Inflammatory macrophage (primary cell): ENCODE measurements around the gene UPP1.
A peak's percentile ranks its signal among the peaks of the same experiment; 100 is the strongest.
"Not testable (repeated sequence)": the region's sequence is repeated elsewhere in the genome, so short reads cannot be mapped to it uniquely, and the experiment has no call there.

Source experiments
- DNase-seq, 2 donors: peaks; one replicate each; pipeline ENCODE4 v3.0.0-alpha.2; 2020 to 2022

UPP1 gene

DNA sequence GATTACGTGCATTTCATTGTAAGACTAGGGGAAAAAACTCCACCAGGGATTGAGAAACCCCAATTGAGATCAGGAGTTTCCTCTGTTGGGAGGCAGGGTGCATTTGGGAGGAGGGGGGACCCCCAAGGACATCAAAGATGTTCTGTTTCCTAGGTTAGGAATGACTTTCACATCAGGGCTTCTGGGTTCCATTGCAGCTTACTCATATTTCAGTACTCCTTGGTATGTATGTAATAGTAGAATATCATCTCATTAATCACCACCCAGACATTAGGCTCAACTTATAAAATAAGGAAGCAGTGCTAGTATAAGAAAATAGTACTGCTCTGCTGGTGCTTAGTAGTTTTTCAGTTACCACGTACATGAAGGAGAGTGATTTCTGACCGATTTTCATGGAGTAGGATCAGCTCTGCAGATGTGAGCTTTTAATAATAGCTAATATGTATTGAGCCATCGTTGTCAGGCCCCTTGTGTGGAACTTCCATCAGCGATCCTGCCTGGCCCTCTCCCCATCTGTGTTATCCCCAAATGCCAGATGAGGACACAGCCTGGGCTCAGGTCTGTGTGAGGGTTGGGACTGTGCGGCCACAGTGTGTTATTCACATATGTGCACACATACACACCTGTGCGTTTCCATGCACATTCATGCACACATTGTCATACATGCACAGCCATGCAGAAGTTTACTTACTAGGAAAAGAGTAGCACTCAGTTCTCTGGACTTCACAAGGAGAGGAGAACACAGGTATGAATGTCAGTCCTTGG, 23.5 kb downstream of the UPP1 start:
- DNase-seq, result peak; percentile 33 to 50

DNA sequence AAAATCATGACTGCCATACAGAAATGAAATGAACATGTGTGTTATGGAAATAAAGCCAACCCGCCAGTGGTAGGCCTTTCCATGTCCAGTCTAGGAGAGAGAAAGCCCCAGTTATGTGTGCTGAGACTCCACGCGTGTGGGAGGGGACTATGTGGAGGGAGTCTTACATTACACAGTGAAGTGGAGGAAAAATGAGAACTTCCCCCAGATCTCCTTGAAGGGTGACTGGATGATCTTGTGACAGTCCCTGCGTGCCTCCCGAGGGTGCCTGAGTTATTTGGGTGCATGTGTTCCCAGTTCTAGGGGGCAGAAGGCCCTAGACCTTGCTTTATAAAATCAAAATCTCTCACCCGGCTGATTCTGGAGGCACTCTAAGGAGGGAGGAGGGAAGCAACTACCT, 24.2 kb downstream of the UPP1 start:
- DNase-seq, result peak; percentile 85 to 94

DNA sequence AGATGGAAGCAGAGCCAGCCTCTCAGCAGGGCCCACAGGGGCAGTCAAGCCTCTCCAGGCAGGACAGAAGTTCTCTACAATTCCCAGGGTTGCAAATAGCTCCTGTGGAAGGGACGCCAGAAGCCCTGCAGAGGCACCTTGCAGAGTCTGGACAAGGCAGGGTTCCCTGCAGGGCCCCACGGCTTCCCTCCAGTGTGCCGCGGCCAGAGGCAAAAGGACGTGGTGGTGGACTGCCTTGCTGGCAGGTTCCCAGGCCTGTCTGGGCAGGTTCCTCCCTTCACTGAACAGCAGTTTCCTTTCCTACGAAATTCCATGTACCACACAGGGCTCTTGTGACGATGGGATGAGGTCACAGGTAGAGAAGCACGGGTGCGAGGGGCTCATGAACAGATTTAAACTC, 25.1 kb downstream of the UPP1 start:
- no peak for DNase-seq

DNA sequence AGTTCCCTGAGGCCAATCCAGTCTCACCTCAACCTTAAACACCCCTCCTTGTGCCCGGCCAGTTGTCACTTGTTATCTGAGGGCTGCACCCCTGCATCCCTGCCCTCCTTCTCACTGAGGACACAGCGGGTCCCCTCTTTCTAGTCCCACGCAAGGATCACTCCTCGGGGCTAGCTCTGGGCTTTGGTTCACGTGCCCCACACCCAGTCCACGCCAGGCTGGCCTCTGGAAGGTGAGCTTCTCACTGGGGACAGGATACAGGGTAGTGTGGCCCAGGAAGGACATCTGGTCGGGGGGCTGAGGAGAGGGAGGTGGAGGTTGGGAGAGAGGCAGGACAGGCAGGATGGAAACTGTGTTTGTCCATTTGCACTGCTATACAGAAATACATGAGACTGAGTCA, 25.5 kb downstream of the UPP1 start:
- no peak for DNase-seq

DNA sequence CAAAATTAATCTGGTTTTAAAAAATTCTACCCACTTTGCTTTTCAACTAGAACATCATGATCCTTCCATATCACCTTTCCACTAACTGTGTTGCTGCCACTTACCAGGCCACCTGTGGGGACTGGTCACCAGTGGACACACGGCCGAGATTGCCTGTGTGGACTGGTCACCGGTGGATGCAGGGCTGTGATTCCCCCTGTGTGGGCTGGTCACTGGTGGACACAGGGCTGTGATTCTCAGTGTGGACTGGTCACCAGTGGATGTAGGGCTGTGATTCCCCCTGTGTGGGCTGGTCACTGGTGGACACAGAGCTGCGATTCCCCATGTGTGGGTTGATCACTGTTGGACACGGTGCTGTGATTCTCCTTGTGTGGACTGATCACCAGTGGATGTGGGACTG, 27.0 kb downstream of the UPP1 start:
- DNase-seq, result no peak

DNA sequence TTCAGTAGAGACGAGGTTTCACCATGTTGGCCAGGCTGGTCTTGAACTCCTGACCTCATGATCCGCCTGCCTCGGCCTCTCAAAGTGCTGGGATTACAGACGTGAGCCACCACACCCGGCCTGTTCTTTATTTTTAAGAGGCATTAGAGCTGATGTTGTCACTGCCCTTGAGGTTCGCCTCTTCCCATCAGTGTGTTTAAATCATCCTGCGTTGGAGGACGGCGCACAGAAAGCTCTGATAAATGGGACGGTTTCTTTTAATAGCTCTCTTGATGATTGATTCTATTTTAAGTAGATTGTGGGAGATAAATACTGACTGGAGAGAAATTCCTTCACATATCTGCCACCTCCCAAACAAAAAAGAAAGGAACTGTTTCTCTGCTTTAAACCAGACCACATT, 29.0 kb downstream of the UPP1 start:
- no peak for DNase-seq

DNA sequence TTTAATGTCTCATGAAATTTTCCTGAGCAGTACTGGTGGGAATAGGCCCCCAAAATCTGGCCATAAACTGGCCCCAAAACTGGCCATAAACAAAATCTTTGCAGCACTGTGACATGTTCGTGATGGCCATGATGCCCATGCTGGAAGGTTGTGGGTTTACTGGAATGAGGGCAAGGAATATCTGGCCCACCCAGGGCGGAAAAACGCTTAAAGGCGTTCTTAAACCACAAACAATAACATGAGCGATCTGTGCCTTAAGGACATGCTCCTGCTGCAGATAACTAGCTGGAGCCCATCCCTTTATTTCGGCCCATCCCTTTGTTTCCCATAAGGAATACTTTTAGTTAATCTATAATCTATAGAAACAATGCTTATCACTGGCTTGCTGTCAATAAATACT, 31.5 kb downstream of the UPP1 start:
- DNase-seq, result not testable (repeated sequence)

DNA sequence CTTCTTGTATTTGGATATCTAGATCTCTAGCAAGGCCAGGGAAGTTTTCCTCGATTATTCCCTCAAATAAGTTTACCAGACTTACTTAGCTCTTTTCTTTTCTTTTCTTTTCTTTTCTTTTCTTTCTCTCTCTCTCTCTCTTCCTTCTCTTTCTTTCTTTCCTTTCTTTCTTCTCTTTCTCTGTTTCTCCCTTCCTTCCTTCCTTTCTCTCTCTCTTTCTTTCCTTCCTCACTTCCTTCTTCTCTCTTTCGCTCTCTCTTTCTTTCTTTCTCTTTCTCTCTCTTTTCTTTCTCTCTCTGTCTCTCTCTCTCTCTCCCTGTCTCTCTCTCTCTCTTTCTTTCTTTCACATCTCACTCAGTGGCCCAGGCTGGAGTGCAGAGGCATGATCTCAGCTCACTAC, 37.0 kb downstream of the UPP1 start:
- DNase-seq, result no peak

DNA sequence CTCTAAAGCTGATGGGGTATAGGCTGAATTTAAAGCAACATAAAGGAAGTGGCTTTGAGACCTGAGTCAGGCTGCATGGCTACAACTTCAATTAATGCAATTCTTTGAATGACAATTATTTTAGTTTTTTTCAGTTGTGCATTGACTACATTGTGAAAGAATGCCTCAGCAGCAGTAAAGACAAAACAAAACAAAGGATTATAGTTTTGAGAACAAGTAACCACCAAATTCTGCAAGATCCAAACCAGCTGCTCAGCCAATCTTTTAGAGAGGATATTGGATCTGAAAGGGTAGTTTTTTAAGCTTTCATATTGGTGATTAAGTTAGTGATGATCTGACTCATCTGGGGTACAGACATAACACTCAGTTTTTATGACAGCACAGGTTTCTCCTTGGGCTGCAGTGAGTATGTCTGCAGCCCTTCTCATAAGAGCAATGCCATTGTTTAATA, 41.6 kb downstream of the UPP1 start:
- no peak for DNase-seq

DNA sequence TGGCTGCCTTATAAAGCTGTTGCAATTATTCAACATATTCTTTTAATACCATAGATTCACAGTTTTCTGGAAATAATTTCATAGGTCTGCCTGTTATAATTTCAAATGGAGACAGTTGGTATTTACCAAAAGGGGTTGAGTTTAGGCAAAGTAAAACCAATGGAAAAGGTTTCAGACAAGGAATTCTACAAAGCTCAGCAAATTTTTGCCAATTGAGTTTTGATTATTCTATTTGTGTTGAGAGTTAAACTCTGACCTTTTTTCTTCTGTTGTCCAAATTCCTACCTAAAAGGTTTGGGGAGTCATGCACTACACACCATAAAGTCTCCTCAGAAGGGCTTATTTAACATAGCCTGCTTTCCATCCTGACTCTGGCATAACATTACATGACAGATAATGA, 43.7 kb downstream of the UPP1 start:
- DNase-seq, result no peak

DNA sequence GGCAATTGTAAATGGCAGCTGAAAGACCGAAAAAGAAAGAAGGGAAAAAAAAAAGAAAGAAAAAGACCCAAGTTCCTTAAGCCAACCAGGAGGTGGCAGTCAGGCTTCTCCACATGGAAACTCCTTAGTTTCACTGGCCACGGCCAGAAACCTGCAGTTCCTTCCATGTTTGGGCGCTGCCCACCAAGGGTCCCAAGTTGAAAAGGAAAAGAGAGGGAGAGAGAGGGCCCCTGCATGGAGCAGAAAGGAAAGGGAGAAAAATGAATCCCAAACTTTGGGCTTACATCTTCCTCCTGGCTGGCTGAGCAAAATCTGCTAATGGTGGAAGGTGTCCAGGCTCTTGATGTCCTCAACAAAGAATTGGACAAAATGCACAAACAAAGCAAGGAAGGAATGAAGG, 50.4 kb downstream of the UPP1 start:
- no peak for DNase-seq

DNA sequence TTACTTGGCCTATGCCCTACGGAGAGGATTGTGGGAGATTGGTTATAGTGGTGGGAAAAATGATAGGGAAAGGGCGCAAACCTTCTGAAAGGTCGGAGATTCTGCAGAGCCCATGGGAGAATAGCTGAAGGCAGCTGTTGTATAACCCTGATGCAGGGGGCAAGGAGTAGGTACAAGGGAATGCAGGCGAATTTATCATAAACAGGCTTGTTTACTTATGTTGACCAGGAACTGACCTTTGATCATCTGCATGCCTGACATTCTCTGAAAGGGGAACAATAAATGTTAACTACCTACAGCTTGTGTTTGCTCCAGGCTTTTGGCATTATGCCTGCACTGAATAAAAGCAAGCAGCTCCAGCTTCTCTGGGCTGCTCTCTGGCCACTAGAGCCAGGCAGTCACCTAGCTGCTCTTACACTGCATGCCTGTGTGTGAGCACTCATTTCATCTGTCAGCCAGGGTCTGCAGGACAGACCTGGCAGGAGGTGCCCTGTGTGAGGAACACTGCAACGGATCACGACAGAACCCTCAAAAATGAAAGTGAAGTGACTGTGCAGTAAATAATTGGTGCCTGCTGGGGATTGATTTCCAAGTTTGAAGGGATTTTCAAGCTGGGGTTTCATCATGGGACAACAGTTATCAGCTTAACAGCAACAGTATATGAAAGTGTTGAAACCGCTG, 51.1 kb downstream of the UPP1 start:
- peak; percentile 43 to 64 for DNase-seq

DNA sequence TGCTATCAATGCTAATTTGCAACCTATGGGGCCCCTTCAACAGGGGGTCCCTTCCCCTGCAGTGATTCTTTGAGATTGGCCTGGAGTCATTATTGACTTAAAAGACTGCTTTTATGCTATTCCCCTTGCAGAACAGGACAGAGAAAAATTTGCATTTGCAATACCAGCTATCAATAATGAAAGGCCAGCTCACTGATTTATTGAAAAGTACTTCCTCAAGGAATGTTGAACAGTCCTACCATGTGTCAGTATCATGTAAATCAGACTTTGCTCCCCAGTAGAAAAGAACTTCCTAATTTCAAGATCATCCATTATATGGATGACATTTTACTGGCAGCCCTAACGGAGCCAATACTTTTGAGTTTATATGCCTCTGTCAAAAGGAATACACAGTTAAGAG, 52.5 kb downstream of the UPP1 start:
- no peak for DNase-seq

DNA sequence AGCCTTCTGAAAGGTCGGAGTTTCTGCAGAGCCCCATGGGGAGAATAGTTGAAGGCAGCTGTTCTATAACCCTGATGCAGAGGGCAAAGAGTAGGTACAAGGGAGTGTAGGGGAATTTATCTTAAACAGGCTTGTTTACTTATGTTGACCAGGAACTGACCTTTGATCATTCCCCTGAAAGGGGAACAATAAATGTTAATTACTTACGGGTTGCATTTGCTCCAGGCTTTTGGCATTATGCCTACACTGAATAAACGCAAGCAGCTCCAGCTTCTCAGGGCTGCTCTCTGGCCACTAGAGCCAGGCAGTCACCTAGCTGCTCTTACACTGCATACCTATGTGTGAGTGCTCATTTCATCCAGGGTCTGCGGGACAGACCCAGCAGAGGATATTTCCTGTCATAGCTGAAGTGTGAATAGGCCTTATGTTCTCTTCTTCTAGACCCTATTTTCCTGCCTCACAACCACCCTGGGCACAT, 55.3 kb downstream of the UPP1 start:
- DNase-seq, result peak; percentile 28 to 45

DNA sequence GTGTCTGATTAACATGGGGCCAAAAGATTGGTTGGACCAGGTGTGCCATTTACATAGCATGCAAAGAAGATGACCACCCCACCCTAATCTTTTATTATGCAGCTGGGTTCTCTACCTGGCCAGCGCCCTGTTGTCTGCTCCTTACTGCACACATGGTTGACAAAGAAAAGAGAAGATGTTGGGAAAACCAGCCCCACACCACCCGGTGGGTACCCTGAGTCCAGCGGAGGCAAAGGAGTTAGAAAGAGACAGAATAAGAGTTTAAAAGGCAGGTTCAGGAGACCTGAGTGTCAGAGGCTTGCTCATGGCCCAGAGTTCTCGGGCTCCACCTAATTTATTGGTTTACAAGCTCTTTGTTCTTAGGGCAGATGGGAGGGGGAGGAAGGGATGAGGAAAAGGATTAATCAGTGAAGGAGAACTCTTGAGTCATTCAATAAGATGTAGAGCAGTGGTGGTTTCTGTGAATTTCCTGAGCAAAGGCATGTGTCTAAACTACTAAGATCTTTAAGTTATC, 58.1 kb downstream of the UPP1 start:
- no peak for DNase-seq

DNA sequence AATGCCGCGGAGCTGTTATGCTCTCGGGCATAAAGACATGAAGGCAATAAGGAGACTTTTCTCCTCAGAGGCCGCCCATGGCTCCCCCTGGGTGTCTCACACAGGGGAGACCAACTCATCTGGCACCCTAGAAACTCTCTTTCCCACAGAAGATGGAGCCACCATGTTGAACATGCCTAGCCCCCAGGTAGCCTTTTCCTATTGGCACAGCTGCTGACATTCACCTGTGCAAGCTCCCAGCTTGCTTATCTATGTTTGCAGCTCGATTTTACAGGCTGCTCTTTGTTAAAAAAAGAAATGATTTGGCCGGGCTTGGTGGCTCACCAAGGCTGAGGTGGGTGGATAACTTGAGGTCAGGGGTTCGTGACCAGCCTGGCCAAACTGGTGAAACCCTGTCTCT, 58.6 kb downstream of the UPP1 start:
- DNase-seq, result not testable (repeated sequence)

DNA sequence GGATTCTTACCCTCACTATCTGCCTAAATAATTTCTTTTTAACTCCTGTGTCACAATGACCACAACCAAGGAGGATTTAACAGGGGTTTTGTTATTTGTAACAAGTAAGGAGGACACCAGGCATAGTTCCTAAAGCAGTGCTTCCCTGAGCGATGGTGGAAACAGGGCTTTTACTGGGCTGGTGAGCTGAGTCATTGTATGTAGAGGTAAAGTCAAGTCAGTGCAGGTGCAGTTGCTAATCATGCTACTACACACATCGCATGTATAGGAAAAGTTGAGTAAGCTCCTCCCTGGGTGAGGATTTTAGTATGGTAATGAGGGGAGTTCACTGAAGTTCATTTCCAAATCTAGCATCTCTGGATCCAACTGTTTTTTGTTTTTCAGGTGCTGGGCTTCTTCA, 59.2 kb downstream of the UPP1 start:
- DNase-seq, result no peak

DNA sequence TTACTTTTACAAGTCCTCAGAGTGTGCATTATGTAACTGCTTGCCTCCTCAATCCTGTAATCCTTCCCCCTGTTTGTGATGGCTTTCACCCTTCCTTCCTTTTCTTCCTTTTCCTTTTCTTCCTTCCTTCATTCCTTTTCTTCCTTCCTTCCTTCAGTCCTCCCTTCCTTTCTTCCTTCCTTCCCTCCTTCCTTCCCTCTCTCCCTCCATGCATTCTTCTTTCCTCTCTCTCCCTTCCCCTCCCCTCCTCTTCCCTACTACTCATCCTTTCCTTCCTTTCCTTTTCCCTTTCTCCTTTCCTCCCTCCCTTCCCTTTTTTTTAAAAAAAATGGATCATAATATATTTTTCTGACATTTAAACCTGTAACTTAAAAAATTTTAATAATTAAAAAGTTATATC, 60.0 kb downstream of the UPP1 start:
- no peak for DNase-seq

DNA sequence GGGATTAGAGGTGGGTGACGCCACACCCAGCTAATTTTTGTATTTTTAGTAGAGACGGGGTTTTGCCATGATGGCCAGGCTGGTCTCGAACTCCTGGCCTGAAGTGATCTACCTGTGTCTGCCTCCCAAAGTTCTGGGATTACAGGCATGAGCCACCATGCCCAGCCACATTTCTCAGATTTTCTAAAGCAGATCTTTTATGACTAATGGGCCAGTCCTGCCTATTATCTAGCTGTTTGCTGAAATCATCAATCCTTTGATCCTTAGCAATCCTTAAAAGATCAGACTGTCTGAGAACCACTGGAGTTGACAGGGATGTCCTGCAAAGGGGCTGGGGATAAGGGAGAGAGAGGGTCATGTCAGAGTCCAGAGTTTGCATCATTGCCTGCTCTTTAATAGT, 61.0 kb downstream of the UPP1 start:
- no peak for DNase-seq

DNA sequence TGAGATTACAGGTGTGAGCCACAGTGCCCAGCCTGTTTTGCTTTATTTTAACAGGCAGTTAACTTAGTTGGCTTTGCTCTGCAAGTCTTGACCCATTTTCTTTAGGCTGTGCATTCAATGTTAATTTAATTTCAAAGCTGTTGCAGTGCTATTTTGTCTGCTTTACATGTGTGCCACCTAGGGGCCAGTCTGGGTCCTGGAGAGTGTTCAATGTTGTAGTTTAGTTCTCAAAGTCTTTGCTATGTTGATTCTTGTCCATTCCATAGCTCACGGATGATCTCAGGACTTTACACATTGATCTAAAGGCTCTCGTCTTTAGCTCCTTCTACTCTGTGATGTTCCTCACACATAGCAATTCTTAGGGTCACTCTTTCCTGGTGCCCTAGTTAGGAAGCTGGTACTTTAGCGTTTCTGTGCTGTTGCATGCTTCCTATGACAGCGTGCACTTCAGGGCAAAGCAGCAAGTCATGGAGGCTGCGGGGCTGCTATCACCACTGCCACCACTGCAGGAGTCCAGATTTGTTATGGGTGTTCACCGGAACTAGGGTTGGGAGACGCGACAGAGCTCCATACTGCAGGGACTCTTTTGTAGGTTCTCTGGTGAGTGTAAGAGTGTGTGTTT, 65.8 kb downstream of the UPP1 start:
- peak; percentile 72 to 73 for DNase-seq
